Stimulated activated CD4-positive, alpha-beta T cell treated with anti-CD3 and anti-CD28 coated beads, Interleukin-12 subunit alpha, Interleukin-12 subunit beta, amount 100 ng/mL, for 48 hours (primary cell): ENCODE data around the gene NDUFS4.
"Not testable (repeated sequence)": the region's sequence is repeated elsewhere in the genome, so short reads cannot be mapped to it uniquely, and the experiment has no call there.

Experiments used
- DNase-seq, 3 donors: peaks; one replicate each; pipeline ENCODE4 v3.0.0-alpha.2; 2020; ENCODE audit warnings: low read depth in 2 of 3, low spot score in 1 of 3

NDUFS4 gene

GRCh38 chr5:53571403-53571802 lies 11.0 kb downstream of the NDUFS4 start:
- DNase-seq, result no peak

DNA sequence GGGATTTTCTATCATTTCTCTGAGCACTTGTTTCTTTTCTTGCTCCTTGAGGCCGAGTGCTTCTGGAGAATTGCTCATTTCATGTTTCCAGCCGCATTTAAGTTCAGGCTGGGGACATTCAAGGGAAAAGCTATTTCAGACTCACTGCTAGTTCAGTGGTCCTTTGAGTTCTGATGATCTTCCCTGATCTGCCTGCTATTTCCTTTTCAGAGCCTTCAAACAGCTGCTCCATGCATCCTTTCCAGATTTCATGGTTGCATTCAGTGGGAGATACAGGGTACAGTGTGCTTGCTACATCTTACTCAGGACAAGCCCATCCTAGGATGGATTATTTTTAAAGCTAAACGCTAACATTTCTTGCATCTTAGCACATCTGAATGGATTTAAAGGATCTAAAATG lies 14.7 kb downstream of the NDUFS4 start:
- DNase-seq, result no peak

- no peak for DNase-seq
Measured at GRCh38 chr5:53575831-53576230, 15.4 kb downstream of the NDUFS4 start.

DNA sequence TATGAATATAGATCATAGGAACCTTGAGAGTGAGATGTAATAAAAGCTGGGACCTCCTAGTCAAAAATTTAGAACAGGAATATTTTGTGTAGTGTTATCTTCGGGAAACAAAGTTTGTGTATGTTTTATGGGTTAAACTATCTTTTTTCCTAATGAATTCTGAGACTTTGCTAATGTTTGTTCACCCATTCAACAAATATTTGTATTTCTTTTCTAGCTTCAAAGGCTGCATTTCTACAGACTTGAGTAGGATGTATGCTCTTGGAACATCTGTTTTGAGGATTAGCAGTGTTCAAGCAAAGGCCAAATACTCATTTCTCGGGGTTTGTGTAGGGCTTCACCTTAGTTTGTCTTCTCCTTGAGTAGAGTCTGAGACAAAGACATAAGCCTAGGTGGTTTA lies 16.2 kb downstream of the NDUFS4 start:
- DNase-seq, result no peak

GRCh38 chr5:53578854-53579253 lies 18.4 kb downstream of the NDUFS4 start:
- DNase-seq, result no peak

GRCh38 chr5:53580547-53580946 lies 20.1 kb downstream of the NDUFS4 start:
- DNase-seq, result no peak

DNA sequence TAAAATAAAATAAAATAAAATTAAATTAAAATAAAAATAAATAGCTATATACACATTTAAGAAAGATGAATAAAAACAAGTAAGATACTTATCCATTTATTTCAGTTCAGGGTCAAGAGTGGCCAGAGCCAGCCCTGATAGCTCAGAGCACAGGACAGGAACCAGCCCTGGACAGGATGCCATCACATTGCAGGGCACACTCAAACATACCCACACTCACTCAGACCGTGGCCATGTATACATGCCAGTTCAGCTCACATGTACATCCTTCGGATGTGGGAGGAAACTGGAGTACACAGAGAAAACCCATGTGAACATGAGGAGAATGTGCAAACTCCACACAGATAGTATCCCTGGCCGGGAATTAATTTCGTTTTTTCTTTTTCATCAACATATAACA lies 21.8 kb downstream of the NDUFS4 start:
- no peak for DNase-seq

DNA sequence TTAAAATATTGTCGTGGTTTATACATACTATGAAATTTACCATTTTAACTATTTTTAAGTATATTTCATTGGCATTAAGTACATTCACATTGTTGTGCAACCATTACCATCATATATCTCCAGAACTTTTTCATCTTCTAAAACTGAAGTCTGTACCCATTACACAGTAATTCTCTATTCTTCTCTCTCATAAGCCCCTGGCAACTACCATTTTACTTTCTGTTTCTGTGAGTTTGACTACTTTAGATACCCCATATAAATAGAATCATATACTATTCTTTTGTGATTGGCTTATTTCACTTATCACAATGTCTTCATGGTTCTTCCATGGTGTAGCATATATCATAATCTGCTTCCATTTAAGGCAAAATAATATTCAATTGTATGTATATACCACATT lies 30.3 kb downstream of the NDUFS4 start:
- DNase-seq, result no peak

GRCh38 chr5:53594419-53594818 lies 34.0 kb downstream of the NDUFS4 start:
- no peak for DNase-seq

DNA sequence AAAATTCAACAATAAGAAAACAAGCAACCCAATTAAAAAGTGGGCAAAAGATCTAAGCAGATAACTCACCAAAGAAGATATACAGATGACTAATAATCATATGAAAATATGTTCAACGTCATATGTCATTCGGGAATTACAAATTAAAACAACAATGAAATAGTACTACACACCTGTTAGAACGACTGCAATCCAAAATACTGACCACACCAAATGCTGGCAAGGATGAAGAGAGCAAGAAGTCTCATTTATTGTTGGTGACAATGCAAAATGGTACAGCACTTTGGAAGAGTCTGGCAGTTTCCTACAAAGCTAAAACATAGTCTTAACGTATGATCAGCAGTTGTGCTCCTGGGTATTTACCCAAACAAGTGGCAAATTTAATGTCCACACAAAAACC lies 37.5 kb downstream of the NDUFS4 start:
- no peak for DNase-seq

GRCh38 chr5:53601570-53601969 lies 41.1 kb downstream of the NDUFS4 start:
- no peak for DNase-seq

GRCh38 chr5:53603009-53603687 lies 42.7 kb downstream of the NDUFS4 start:
- DNase-seq, result no peak

DNA sequence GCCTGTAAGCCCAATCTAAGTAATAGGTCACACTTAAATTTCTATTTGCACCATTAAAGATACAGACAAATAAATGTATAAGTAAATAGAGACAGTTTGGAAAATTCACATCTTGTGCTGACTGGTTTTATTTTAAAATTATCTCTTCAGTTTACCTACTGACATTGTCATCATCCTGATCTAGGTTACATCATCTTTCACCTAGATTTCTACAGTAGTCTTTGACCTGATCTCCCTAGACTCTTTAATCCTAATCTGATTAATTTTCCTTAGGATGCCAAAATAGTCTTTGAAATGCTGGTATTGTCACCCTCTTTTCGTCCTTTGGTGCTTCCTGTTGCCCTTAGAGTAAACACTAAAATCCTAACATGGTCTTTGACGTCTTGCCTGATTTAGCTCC lies 43.9 kb downstream of the NDUFS4 start:
- DNase-seq, result no peak

- no peak for DNase-seq
Measured at GRCh38 chr5:53607886-53608285, 47.4 kb downstream of the NDUFS4 start.

GRCh38 chr5:53608897-53609296 lies 48.5 kb downstream of the NDUFS4 start:
- not testable (repeated sequence) for DNase-seq

DNA sequence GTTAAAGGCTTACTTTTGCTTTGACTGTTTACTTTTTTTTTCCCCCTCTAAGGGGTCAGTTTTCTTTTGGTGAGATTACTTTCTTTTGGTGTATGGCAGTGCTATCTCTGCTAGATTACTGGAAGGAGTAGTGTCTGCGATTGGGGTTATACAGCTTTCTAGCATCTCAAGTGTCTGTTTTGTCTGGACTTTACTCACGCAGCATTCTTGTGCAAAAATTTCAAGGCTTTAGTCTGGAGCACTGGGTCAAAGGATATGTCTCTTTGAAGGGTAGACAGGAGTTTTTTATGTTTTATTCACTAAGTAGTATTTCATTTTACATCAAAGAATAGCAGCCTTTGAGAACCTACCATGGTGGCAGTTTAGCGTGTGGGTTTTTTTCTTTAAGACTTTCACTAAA lies 52.6 kb downstream of the NDUFS4 start:
- DNase-seq, result no peak

GRCh38 chr5:53613536-53613935 lies 53.1 kb downstream of the NDUFS4 start:
- no peak for DNase-seq

DNA sequence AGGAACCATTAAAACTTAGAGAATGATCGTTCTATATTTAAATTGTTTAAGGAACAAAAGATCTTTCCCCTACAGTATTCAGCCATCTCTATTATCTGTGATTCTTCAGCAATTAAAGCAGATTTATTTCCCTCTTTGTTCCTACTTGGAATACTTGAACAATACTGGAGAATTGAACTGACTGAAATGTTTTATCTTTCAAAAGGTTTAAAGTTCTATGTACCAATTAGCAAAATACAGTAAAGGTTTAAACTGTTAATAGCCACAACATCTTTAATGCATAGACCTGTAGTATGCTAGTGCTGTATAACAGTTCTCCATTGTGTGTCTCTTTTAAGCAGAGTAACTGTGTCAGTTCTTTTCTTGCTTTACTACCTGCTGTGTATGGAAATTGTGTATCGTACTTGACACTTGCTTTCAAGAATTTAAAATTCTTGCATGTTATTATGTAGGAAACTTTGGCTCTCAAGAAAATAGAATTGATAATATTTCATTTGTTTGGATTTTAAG lies 54.0 kb downstream of the NDUFS4 start:
- no peak for DNase-seq

- DNase-seq, result no peak
Measured at GRCh38 chr5:53616939-53617549, 56.6 kb downstream of the NDUFS4 start.

GRCh38 chr5:53631251-53631650 lies 70.8 kb downstream of the NDUFS4 start:
- DNase-seq, result no peak

GRCh38 chr5:53642061-53642460 lies 81.6 kb downstream of the NDUFS4 start:
- no peak for DNase-seq

GRCh38 chr5:53643445-53643844 lies 83.0 kb downstream of the NDUFS4 start:
- no peak for DNase-seq

- no peak for DNase-seq
Measured at GRCh38 chr5:53645078-53645477, 84.6 kb downstream of the NDUFS4 start.
